A549 (cell line): Measurements from ENCODE around the gene MPPED2. TPM values are rescaled to one million over a fixed set of nuclear protein-coding genes. Genes with fewer than 3 reads are reported as not detected.

Source experiments
- ATAC-seq, 2 experiments: fragments of 200-7000 bp in 1 of 2; fragments of >200 bp in 1 of 2; cut with Nextera tagmentation in 1 of 2; cut with Tn5 transposase in 1 of 2; 3 replicates each; pipeline versions ENCODE4 v1.8.0 to v1.9.1; 2018 to 2020; ENCODE audit warnings: mild to moderate bottlenecking in 1 of 2, moderate library complexity in 1 of 2
- CTCF ChIA-PET: fragments of 300-600 bp; sonication (Branson Sonifier 250); formaldehyde crosslinking; extraction: SDS; loops from one replicate; lab custom pipeline; 2021; ENCODE audit warnings: antibody characterized with exemption, inconsistent platforms; lab: Yijun Ruan, JAX
- POLR2A ChIA-PET: fragments of 350-600 bp; formaldehyde crosslinking; extraction: SDS; loops from one replicate; lab custom pipeline; 2021; ENCODE audit warnings: antibody characterized with exemption, inconsistent platforms; lab: Yijun Ruan, JAX
- DNase-seq, 2 experiments: peaks; one replicate each; pipeline versions ENCODE4 v3.0.0 to v3.0.0-alpha.2; 2011 to 2016; ENCODE audit warnings: low read depth in 1 of 2, low spot score in 1 of 2
- FAIRE-seq: peaks from 2 replicates; lab custom pipeline; 2011; peaks lifted over from hg19 to GRCh38; lab: Jason Lieb, UNC
- H3K27ac ChIP-seq, 2 experiments: fragments of >200 bp; sonication (Bioruptor Twin); formaldehyde crosslinking; 3 replicates each; pipeline ENCODE4 v1.5.1; 2016 to 2017
- H3K4me1 ChIP-seq: fragments of >200 bp; sonication (Bioruptor Twin); formaldehyde crosslinking; 3 replicates; pipeline ENCODE4 v1.6.1; 2016
- H3K4me2 ChIP-seq: fragments of >200 bp; sonication (Bioruptor Twin); formaldehyde crosslinking; 3 replicates; pipeline ENCODE4 v1.6.1; 2016
- H3K4me3 ChIP-seq: fragments of >200 bp; sonication (Bioruptor Twin); formaldehyde crosslinking; 3 replicates; pipeline ENCODE4 v1.5.1; 2016
- H3K9me3 ChIP-seq: fragments of >200 bp; sonication (Bioruptor Twin); formaldehyde crosslinking; 3 replicates; pipeline ENCODE4 v1.6.1; 2016
- EHMT2 ChIP-seq: fragments of 200-600 bp; sonication (generic); IDR thresholded peaks from 2 replicates; pipeline ENCODE4 v1.6.1; 2016; ENCODE audit warnings: antibody characterized with exemption, low read depth, mild to moderate bottlenecking, moderate library complexity
- FOSL2 ChIP-seq, 2 experiments: fragments of 450-650 bp in 1 of 2; fragments of >200 bp in 1 of 2; sonication (Bioruptor Twin) in 1 of 2; formaldehyde crosslinking; IDR thresholded peaks; 2 replicates each; pipeline versions ENCODE4 v1.5.0 to v1.6.1; 2016 to 2020; ENCODE audit warnings: mild to moderate bottlenecking in 1 of 2, moderate library complexity in 1 of 2
- FOXS1 ChIP-seq: fragments of 250-450 bp; sonication (Bioruptor Pico); IDR thresholded peaks from 2 replicates; pipeline ENCODE4 v1.5.0; 2020; ENCODE audit warnings: mild to moderate bottlenecking, moderate library complexity
- HDAC2 ChIP-seq: fragments of 200-600 bp; sonication (generic); IDR thresholded peaks from 2 replicates; pipeline ENCODE4 v1.6.1; 2016
- HOXB13 ChIP-seq: fragments of 250-450 bp; sonication (Bioruptor Pico); IDR thresholded peaks from 2 replicates; pipeline ENCODE4 v1.5.0; 2020; ENCODE audit warnings: low read depth, mild to moderate bottlenecking, moderate library complexity
- HOXB5 ChIP-seq: fragments of 250-450 bp; sonication (Bioruptor Pico); IDR thresholded peaks from 2 replicates; pipeline ENCODE4 v1.5.0; 2020; ENCODE audit warnings: mild to moderate bottlenecking, moderate library complexity
- JUNB ChIP-seq: fragments of >200 bp; sonication (Bioruptor Twin); formaldehyde crosslinking; IDR thresholded peaks from 2 replicates; pipeline ENCODE4 v1.6.1; 2016
- MAFK ChIP-seq: fragments of 450-650 bp; IDR thresholded peaks from 2 replicates; pipeline ENCODE4 v1.6.1; 2014; ENCODE audit not compliant: partially characterized antibody
- MYC ChIP-seq: IDR thresholded peaks from 2 replicates; pipeline ENCODE4 v1.6.1; 2012; ENCODE audit warnings: mild to moderate bottlenecking, inconsistent platforms, low read length, improper control_type of control experiment, borderline replicate concordance
- NR3C1 ChIP-seq: fragments of >200 bp; sonication (Bioruptor Twin); formaldehyde crosslinking; IDR thresholded peaks from 3 replicates; pipeline ENCODE4 v1.6.1; 2017
- PHF8 ChIP-seq: fragments of 200-600 bp; sonication (generic); IDR thresholded peaks from 2 replicates; pipeline ENCODE4 v1.6.1; 2016; ENCODE audit warnings: low read depth, mild to moderate bottlenecking, antibody characterized with exemption, moderate library complexity, borderline replicate concordance
- TP53 ChIP-seq: fragments of 250-450 bp; sonication (Bioruptor Pico); IDR thresholded peaks from 2 replicates; pipeline ENCODE4 v1.5.0; 2021; ENCODE audit warnings: mild to moderate bottlenecking, moderate library complexity
- ZC3H11A ChIP-seq: fragments of 450-650 bp; IDR thresholded peaks from 2 replicates; pipeline ENCODE4 v1.6.1; 2014; ENCODE audit warnings: antibody characterized with exemption, mild to moderate bottlenecking
- ZFP36 ChIP-seq: fragments of 450-650 bp; IDR thresholded peaks from 2 replicates; pipeline ENCODE4 v1.6.1; 2014; ENCODE audit warnings: borderline replicate concordance; ENCODE audit not compliant: partially characterized antibody
- WGBS: methylation state at CpG from one replicate; pipeline ENCODE4 v1.1.6; 2017; ENCODE audit errors: missing lambda C conversion rate; 5-methylcytosine and 5-hydroxymethylcytosine counted together
- polyA plus RNA-seq, 4 experiments: library from polyadenylated mRNA; depleted of rRNA in 3 of 4; stranded (reverse); fragments of >200 nt; fragmentation: RNase III in 1 of 4; extraction: RNeasy Plus Mini Kit Qiagen cat#74134 plus additional on column Dnase treatment in 1 of 4; gene quantifications; 2 replicates in 3 of 4; 3 replicates in 1 of 4; pipeline ENCODE4 v1.2.3, GENCODE V29; 2011 to 2017
- TF ChIP-seq, protein P1 (sequence below): fragments of 250-450 bp; sonication (Bioruptor Pico); IDR thresholded peaks from 2 replicates; pipeline ENCODE4 v1.5.0; 2020; ENCODE audit warnings: low read depth, mild to moderate bottlenecking, moderate library complexity
- TF ChIP-seq, protein P2 (sequence below): IDR thresholded peaks from 2 replicates; pipeline ENCODE4 v1.6.1; 2012
- TF ChIP-seq, protein P3 (sequence below): fragments of >200 bp; sonication (Bioruptor Twin); formaldehyde crosslinking; IDR thresholded peaks from 2 replicates; pipeline ENCODE4 v1.6.1; 2016
- TF ChIP-seq, protein P4 (sequence below): fragments of 150-350 bp; IDR thresholded peaks from 2 replicates; pipeline ENCODE4 v1.6.1; 2014; ENCODE audit warnings: low read depth, mild to moderate bottlenecking, low read length
- TF ChIP-seq, protein P5 (sequence below): fragments of >200 bp; sonication (Bioruptor Twin); formaldehyde crosslinking; IDR thresholded peaks from 3 replicates; pipeline ENCODE4 v1.5.1; 2016
- TF ChIP-seq, protein P6 (sequence below): fragments of 450-650 bp; IDR thresholded peaks from 2 replicates; pipeline ENCODE4 v1.6.1; 2014; ENCODE audit warnings: antibody characterized with exemption

MPPED2 gene
- polyA plus RNA-seq, 2 of the 4 experiments (the other 2 are of a cell fraction), result not detected

DNA sequence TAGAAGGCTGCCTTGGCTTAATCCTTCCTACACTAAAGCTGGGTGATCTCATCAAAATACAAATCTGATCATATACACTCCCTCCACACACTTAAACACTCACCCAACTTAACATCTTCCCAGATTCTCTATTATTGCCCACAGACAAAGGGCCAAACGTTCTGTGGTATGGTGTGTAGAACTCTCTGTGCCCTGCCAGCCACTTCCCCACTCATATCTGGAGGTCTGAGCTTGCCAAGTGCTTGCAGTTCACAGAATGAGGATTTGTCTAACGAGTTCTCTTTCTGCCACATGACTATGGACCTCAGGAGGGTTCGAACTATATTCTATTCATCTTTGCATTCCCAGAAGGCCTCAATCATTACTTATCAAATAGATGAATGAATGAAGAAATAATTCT is 77.6 kb downstream of the MPPED2 start:
- WGBS, result 0% methylated on average over 3 of the region's 3 CpGs
- Histone ChIP-seq H3K4me3 (no peak overlapping the region), H3K9me3 (no peaks in the 10 kb centered on the region), H3K4me1 (no peaks in the 10 kb centered on the region), H3K27ac (no peak overlapping the region), H3K4me2 (no peak overlapping the region)
- ATAC-seq (no peak), DNase-seq (no peak), FAIRE-seq (no peak)
- ChIA-PET CTCF (no interaction called here), POLR2A (no interaction called here)
- TF ChIP-seq ZFP36 (no peak), HOXB5 (CRISPR knock-in tag) (no peak), HOXB13 (CRISPR knock-in tag) (no peak)

DNA sequence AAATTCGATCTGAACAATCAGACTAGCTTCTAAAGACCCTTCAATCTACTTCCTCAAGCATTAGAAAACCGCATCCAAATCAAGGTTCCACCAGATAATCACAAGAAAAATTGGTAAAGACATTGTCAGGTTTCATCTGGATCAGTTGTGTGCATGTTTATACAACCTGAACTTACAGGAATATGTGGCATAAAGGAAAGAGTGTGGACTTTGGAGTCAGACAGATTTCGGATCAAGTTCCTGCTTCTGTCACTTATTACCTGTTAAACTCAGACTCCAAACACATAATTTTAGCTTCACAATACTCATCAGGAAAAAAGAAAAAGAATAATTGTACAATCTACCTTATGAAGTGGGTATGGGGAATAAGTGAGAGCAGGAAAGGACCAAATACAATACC is 80.5 kb downstream of the MPPED2 start:
- Histone ChIP-seq H3K9me3 (no peaks in the 10 kb centered on the region), H3K4me2 (no peak overlapping the region), H3K27ac (no peak overlapping the region), H3K4me3 (no peak overlapping the region), H3K4me1 (no peaks in the 10 kb centered on the region)
- TF ChIP-seq PHF8 (no peak), MAFK (no peak), MYC (no peak)
- TF ChIP-seq, protein P1, sequence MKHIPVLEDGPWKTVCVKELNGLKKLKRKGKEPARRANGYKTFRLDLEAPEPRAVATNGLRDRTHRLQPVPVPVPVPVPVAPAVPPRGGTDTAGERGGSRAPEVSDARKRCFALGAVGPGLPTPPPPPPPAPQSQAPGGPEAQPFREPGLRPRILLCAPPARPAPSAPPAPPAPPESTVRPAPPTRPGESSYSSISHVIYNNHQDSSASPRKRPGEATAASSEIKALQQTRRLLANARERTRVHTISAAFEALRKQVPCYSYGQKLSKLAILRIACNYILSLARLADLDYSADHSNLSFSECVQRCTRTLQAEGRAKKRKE (CRISPR knock-in tag), result no peak
- no peak for FAIRE-seq
- CTCF ChIA-PET, result no interaction called here
- POLR2A ChIA-PET, result no interaction called here
- WGBS, result 2% methylated on average over 3 of the region's 3 CpGs
- DNase-seq, result no peak
- ATAC-seq, result no peak

DNA sequence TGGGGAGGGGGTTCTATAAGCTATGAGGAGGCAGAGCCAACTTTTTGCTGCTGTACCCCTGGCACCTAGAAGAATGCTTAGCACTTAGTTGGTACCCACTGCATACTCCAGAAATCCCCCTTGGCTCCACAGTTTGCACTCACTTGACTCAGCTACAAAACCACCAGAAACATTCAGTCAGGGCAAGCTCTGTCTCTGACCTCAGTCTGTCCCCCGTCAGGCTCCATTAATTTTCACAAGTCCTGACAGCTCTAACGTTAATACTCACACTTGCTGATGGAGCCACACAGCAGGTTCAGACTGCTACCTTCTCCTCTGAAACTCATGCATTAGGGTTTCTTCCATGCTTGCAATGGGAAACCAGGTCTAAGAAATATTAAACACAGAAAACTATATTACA is 81.7 kb downstream of the MPPED2 start:
- no peak overlapping the region for H3K4me3 ChIP-seq
- H3K4me2 ChIP-seq, result no peak overlapping the region
- ChIA-PET CTCF (no interaction called here), POLR2A (no interaction called here)
- FAIRE-seq (no peak), ATAC-seq (no peak), DNase-seq (no peak)
- H3K27ac ChIP-seq, result no peak overlapping the region
- WGBS, result 12% methylated on average over 2 of the region's 2 CpGs
- no peaks in the 10 kb centered on the region for H3K9me3 ChIP-seq
- no peak for TF ChIP-seq ZC3H11A
- TF ChIP-seq FOXS1 (CRISPR knock-in tag), result no peak
- TF ChIP-seq TP53, result no peak
- no peak for TF ChIP-seq EHMT2
- TF ChIP-seq HDAC2, result no peak
- TF ChIP-seq PHF8, result no peak
- TF ChIP-seq FOSL2 (IDR thresholded peaks at IDR 0.05), result no peak
- no peak for TF ChIP-seq FOSL2 (CRISPR knock-in tag; IDR thresholded peaks at IDR 0.05)
- TF ChIP-seq, protein P2, sequence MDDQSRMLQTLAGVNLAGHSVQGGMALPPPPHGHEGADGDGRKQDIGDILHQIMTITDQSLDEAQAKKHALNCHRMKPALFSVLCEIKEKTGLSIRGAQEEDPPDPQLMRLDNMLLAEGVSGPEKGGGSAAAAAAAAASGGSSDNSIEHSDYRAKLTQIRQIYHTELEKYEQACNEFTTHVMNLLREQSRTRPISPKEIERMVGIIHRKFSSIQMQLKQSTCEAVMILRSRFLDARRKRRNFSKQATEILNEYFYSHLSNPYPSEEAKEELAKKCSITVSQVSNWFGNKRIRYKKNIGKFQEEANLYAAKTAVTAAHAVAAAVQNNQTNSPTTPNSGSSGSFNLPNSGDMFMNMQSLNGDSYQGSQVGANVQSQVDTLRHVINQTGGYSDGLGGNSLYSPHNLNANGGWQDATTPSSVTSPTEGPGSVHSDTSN, result no peak
- no peaks in the 10 kb centered on the region for H3K4me1 ChIP-seq

DNA sequence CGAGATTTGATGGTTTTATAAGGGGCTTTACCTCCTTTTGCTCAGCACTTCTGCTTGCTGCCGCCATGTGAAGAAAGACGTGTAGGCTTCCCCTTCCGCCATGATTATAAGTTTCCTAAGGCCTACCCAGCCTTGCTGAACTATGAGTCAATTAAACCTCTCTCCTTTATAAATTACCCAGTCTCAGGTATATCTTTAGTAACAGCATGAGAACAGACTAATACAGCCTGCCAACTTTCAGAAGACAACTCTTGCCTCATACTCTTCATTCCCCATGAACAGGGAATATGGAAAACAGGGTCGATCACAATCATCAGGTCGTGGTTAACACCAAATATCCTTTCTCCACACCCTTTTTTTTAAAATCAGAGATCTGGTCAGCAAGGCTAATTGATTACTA is 83.0 kb downstream of the MPPED2 start:
- Histone ChIP-seq H3K4me1 (no peaks in the 10 kb centered on the region), H3K9me3 (no peaks in the 10 kb centered on the region), H3K27ac (no peak overlapping the region), H3K4me3 (no peak overlapping the region), H3K4me2 (no peak overlapping the region)
- CTCF ChIA-PET, result no interaction called here
- no peak for FAIRE-seq
- 35% methylated on average over 6 of the region's 6 CpGs for WGBS
- DNase-seq, result no peak
- TF ChIP-seq PHF8 (no peak), JUNB (no peak), NR3C1 (no peak)
- TF ChIP-seq, protein P3, sequence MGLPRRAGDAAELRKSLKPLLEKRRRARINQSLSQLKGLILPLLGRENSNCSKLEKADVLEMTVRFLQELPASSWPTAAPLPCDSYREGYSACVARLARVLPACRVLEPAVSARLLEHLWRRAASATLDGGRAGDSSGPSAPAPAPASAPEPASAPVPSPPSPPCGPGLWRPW, result no peak
- TF ChIP-seq, protein P4, sequence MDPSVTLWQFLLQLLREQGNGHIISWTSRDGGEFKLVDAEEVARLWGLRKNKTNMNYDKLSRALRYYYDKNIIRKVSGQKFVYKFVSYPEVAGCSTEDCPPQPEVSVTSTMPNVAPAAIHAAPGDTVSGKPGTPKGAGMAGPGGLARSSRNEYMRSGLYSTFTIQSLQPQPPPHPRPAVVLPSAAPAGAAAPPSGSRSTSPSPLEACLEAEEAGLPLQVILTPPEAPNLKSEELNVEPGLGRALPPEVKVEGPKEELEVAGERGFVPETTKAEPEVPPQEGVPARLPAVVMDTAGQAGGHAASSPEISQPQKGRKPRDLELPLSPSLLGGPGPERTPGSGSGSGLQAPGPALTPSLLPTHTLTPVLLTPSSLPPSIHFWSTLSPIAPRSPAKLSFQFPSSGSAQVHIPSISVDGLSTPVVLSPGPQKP, result no peak
- TF ChIP-seq, protein P5, sequence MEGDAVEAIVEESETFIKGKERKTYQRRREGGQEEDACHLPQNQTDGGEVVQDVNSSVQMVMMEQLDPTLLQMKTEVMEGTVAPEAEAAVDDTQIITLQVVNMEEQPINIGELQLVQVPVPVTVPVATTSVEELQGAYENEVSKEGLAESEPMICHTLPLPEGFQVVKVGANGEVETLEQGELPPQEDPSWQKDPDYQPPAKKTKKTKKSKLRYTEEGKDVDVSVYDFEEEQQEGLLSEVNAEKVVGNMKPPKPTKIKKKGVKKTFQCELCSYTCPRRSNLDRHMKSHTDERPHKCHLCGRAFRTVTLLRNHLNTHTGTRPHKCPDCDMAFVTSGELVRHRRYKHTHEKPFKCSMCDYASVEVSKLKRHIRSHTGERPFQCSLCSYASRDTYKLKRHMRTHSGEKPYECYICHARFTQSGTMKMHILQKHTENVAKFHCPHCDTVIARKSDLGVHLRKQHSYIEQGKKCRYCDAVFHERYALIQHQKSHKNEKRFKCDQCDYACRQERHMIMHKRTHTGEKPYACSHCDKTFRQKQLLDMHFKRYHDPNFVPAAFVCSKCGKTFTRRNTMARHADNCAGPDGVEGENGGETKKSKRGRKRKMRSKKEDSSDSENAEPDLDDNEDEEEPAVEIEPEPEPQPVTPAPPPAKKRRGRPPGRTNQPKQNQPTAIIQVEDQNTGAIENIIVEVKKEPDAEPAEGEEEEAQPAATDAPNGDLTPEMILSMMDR, result no peak
- TF ChIP-seq, protein P1 (CRISPR knock-in tag), result no peak
- TF ChIP-seq, protein P6, sequence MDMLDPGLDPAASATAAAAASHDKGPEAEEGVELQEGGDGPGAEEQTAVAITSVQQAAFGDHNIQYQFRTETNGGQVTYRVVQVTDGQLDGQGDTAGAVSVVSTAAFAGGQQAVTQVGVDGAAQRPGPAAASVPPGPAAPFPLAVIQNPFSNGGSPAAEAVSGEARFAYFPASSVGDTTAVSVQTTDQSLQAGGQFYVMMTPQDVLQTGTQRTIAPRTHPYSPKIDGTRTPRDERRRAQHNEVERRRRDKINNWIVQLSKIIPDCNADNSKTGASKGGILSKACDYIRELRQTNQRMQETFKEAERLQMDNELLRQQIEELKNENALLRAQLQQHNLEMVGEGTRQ, result no peak
- no peak for ATAC-seq
- POLR2A ChIA-PET, result no interaction called here
